ENCODE measurements around the gene SLC35C1. TPM values are rescaled to one million over a fixed set of nuclear protein-coding genes. Genes with fewer than 3 reads are reported as not detected.
A peak's percentile ranks its signal among the peaks of the same experiment; 100 is the strongest.

SLC35C1 gene
- total and polyA plus RNA-seq, 9 of the 15 experiments (the other 6 are each of a cell fraction or from before 2014, with no cell fraction given), result 0.65 to 13.1 (median 2.4) TPM

DNA sequence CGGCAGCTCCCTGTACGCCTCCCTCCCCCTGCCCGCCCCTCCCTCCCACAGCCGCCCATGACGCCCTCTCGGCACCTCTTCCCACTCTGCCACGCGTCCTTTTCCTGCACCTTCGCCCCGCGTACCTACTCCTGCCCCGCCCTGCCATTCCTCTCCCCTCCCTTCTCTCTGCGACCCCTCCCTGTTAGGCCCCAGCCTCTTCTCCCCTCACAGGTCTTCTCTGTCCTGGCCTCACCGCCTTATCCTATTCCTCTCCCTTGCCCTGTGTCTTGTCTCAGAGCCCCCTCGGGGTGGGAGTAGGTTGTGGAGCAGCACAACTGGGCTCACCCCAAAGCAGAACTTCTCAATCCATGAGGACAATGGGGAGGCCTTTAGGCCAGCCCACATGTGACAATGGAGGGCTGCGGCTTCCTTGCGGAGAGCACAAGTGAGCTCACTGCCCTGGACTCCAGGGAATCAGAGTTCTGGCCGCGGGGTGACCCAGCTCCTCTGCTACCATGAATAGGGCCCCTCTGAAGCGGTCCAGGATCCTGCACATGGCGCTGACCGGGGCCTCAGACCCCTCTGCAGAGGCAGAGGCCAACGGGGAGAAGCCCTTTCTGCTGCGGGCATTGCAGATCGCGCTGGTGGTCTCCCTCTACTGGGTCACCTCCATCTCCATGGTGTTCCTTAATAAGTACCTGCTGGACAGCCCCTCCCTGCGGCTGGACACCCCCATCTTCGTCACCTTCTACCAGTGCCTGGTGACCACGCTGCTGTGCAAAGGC, 539 bp downstream of the SLC35C1 start:
- peak; percentile 65 for FAIRE-seq
- TF ChIP-seq SETDB1 (IDR thresholded peaks at IDR 0.05; ENCODE audit: low read length) (no peak), ZNF592 (IDR thresholded peaks at IDR 0.05) (peak; percentile 52; the same call in 1 of the 2 replicates), KAT7 (CRISPR knock-in tag; IDR thresholded peaks at IDR 0.05; ENCODE audit: borderline replicate concordance) (0 out of 2 replicates have a peak, but pooled peaks have one; percentile 45), ZNF263 (CRISPR knock-in tag; IDR thresholded peaks at IDR 0.05; ENCODE audit: borderline replicate concordance) (0 out of 2 replicates have a peak, but pooled peaks have one; percentile 19), FOXP1 (CRISPR knock-in tag; IDR thresholded peaks at IDR 0.05) (peak; percentile 61)
- TF ChIP-seq, protein P1, sequence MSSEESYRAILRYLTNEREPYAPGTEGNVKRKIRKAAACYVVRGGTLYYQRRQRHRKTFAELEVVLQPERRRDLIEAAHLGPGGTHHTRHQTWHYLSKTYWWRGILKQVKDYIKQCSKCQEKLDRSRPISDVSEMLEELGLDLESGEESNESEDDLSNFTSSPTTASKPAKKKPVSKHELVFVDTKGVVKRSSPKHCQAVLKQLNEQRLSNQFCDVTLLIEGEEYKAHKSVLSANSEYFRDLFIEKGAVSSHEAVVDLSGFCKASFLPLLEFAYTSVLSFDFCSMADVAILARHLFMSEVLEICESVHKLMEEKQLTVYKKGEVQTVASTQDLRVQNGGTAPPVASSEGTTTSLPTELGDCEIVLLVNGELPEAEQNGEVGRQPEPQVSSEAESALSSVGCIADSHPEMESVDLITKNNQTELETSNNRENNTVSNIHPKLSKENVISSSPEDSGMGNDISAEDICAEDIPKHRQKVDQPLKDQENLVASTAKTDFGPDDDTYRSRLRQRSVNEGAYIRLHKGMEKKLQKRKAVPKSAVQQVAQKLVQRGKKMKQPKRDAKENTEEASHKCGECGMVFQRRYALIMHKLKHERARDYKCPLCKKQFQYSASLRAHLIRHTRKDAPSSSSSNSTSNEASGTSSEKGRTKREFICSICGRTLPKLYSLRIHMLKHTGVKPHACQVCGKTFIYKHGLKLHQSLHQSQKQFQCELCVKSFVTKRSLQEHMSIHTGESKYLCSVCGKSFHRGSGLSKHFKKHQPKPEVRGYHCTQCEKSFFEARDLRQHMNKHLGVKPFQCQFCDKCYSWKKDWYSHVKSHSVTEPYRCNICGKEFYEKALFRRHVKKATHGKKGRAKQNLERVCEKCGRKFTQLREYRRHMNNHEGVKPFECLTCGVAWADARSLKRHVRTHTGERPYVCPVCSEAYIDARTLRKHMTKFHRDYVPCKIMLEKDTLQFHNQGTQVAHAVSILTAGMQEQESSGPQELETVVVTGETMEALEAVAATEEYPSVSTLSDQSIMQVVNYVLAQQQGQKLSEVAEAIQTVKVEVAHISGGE (CRISPR knock-in tag; IDR thresholded peaks at IDR 0.05), result peak in 1 of 3 experiments; percentile 16; a peak in 1 of 6 replicates

More for the DNA sequence above, 539 bp downstream of the SLC35C1 start:
- H3K9me3 ChIP-seq (replicated peaks; ENCODE audit: control insufficient read depth, insufficient read depth, low read depth, low read length), result no peaks in the 10 kb centered on the region
- peak in 3 of 4 experiments; percentile 38 to 58 (median 41) for DNase-seq (ENCODE audit: extremely low read depth in 1 of 4, low spot score in 3 of 4)
- intact Hi-C loops (cut with micrococcal nuclease), result loop anchor here (5.0 to 10.0 kb wide), 2 partner anchors 42 to 61 kb away; partner anchors contain the start of gene CRY2
- peak overlapping the region; percentile 98 for H2AFZ ChIP-seq (ENCODE audit: low read depth, low read length)
- H3K4me2 ChIP-seq (ENCODE audit: insufficient read depth, low read length), result peak overlapping the region; percentile 89
- no peaks in the 10 kb centered on the region for H3K27me3 ChIP-seq (ENCODE audit: control insufficient read depth in 2 of 2, insufficient read depth in 2 of 2, low read length in 2 of 2)
- H3K27ac ChIP-seq (ENCODE audit: extremely low read depth, low read depth, low read length), result peak overlapping the region; percentile 85
- ChIA-PET POLR2A (interaction anchor here (0.9 to 1.7 kb wide), 4 partner anchors 8 to 42 kb away, joined by 3 to 6 read pairs (median 3); partner anchors contain the start of gene CRY2), CTCF (ENCODE audit: low intra/inter-chr PET ratio) (interaction anchor here (0.7 kb wide), 1 partner anchor 35 kb away, joined by 3 read pairs; no protein-coding TSS in a partner anchor)
- ATAC-seq, result peak; percentile 56
- H3K4me3 ChIP-seq, result peak overlapping the region; percentile 84
- H3K9me1 ChIP-seq (ENCODE audit: control insufficient read depth, insufficient read depth, low read length), result no peaks in the 10 kb centered on the region
- peaks cover 3% of the 10 kb centered on the region; the same call in 1 of the 2 replicates for H4K20me1 ChIP-seq (replicated peaks; ENCODE audit: control insufficient read depth, insufficient read depth, low read length)
- peaks cover 27% of the 10 kb centered on the region for H3K79me2 ChIP-seq (ENCODE audit: control insufficient read depth, insufficient read depth, low read length)
- no TSS peak for BruUV-seq (replicated peaks)
- H3K36me3 ChIP-seq (ENCODE audit: control insufficient read depth, insufficient read depth, low read length), result peaks cover 21% of the 10 kb centered on the region; the same call in 2 of the 3 replicates
- WGBS (ENCODE audit: insufficient coverage, low coverage, missing lambda C conversion rate), result 2% methylated on average over 14 of the region's 29 CpGs
- peak overlapping the region; percentile 80 to 96 for H3K9ac ChIP-seq (ENCODE audit: insufficient read depth in 1 of 2, low read depth in 2 of 2, low read length in 2 of 2)
- in situ Hi-C loops (cut with MboI), result no loop called here
- peaks cover 11 to 38% of the 10 kb centered on the region in 2 experiments; a peak in 4 of 5 replicates for H3K4me1 ChIP-seq (replicated peaks in 1 of 2; ENCODE audit: control insufficient read depth in 2 of 2, insufficient read depth in 2 of 2, low read length in 2 of 2)

Measured in K562 (cell line).